Measurements from ENCODE around the gene FOCAD.

- TF ChIP-seq MAX (IDR thresholded peaks at IDR 0.05) (no peak), TBP (IDR thresholded peaks at IDR 0.05; ENCODE audit: low read depth, low read length) (no peak)
Measured at GRCh38 chr9:20740304-20740703, 56.2 kb downstream of the FOCAD start.

Measured in H1 (cell line).